OCI-LY1 (cell line): ENCODE data around the gene ZNF746.

Experiments used
- H2AFZ ChIP-seq: fragments of 200-600 bp; sonication (generic), shearing (Covaris generic); 2 replicates; pipeline ENCODE4 v1.6.0; 2014; ENCODE audit warnings: antibody characterized with exemption, mild to moderate bottlenecking, low read length
- H3F3A ChIP-seq: fragments of 200-600 bp; sonication (generic), shearing (Covaris generic); 2 replicates; pipeline ENCODE4 v1.6.0; 2014; ENCODE audit warnings: mild to moderate bottlenecking, antibody characterized with exemption, low read length, moderate library complexity; ENCODE audit not compliant: insufficient read depth
- H3K27ac ChIP-seq: fragments of 200-600 bp; sonication (generic); 2 replicates; pipeline ENCODE4 v1.5.1; 2014; ENCODE audit warnings: low read length, mixed run types, mild to moderate bottlenecking, low read depth; ENCODE audit not compliant: poor library complexity, severe bottlenecking
- H3K27me3 ChIP-seq: fragments of 200-600 bp; sonication (generic); 2 replicates; pipeline ENCODE4 v1.6.0; 2014; ENCODE audit warnings: antibody characterized with exemption, mild to moderate bottlenecking, low read length, moderate library complexity; ENCODE audit not compliant: insufficient read depth
- H3K36me3 ChIP-seq: fragments of 200-600 bp; sonication (generic); 2 replicates; pipeline ENCODE4 v1.6.1; 2014; ENCODE audit warnings: mild to moderate bottlenecking, antibody characterized with exemption, low read length, moderate library complexity, mixed read lengths; ENCODE audit not compliant: insufficient read depth
- H3K4me1 ChIP-seq: fragments of 200-600 bp; sonication (generic); 2 replicates; pipeline ENCODE4 v1.5.1; 2014; ENCODE audit warnings: mild to moderate bottlenecking, low read length, moderate library complexity; ENCODE audit not compliant: insufficient read depth, severe bottlenecking
- H3K4me2 ChIP-seq: fragments of 200-600 bp; sonication (generic), shearing (Covaris generic); 2 replicates; pipeline ENCODE4 v1.6.1; 2014; ENCODE audit warnings: low read length
- H3K4me3 ChIP-seq: fragments of 200-600 bp; sonication (generic); 2 replicates; pipeline ENCODE4 v1.5.1; 2014; ENCODE audit warnings: low read length, low read depth, mild to moderate bottlenecking, mixed read lengths; ENCODE audit not compliant: poor library complexity, severe bottlenecking
- H3K79me2 ChIP-seq: fragments of 200-600 bp; shearing (Covaris generic); 2 replicates; pipeline ENCODE4 v1.6.1; 2016; ENCODE audit warnings: mixed run types, low read length, mixed read lengths; ENCODE audit not compliant: insufficient read depth
- H3K9ac ChIP-seq: fragments of 200-600 bp; sonication (generic), shearing (Covaris generic); 2 replicates; pipeline ENCODE4 v1.6.1; 2014; ENCODE audit warnings: mild to moderate bottlenecking, low read length, mixed read lengths
- H3K9me2 ChIP-seq: fragments of 200-600 bp; sonication (generic), shearing (Covaris generic); 2 replicates; pipeline ENCODE4 v1.6.1; 2014; ENCODE audit warnings: low read depth, mild to moderate bottlenecking, low read length, mixed read lengths
- H3K9me3 ChIP-seq: fragments of 200-600 bp; shearing (Covaris generic); 2 replicates; pipeline ENCODE4 v1.6.1; 2014; ENCODE audit warnings: low read length, mixed read lengths
- H4K20me1 ChIP-seq: fragments of 200-600 bp; sonication (generic), shearing (Covaris generic); 2 replicates; pipeline ENCODE4 v1.6.0; 2016; ENCODE audit warnings: mild to moderate bottlenecking, low read length; ENCODE audit not compliant: insufficient read depth
- CTCF ChIP-seq: fragments of 200-600 bp; sonication (generic), shearing (Covaris generic); IDR thresholded peaks from 2 replicates; pipeline ENCODE4 v1.5.1; 2017; ENCODE audit warnings: mild to moderate bottlenecking, antibody characterized with exemption, low read length, moderate library complexity, mixed read lengths
- EZH2 ChIP-seq: fragments of 200-600 bp; sonication (generic), shearing (Covaris generic); IDR thresholded peaks from 2 replicates; pipeline ENCODE4 v1.8.0; 2017; ENCODE audit warnings: borderline replicate concordance, mixed run types, mild to moderate bottlenecking, antibody characterized with exemption, low read length, moderate library complexity, mixed read lengths

ZNF746 gene

GRCh38 chr7:149510248-149510647 is 12.6 kb upstream of the ZNF746 start:
- Histone ChIP-seq H2AFZ (no peak overlapping the region), H4K20me1 (no peaks in the 10 kb centered on the region)
- TF ChIP-seq CTCF (no peak), EZH2 (no peak)

DNA sequence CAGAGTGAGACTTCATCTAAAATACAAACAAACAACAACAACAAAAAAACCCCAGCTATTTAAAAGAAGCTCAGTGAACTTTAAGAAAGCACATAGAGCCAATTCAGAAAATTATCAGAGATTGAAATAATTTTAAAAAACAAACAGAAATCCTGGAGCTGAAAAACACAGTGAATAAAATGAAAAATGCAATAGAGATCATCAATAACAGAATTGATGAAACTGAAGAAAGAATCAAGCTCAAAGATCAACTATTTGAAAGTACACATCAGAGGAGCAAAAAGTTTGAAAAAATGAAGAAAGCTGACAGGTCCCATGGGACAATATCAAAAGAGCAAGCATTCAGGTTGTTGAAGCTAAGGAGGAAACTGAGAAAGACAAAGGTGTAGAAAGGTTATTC is 12.2 kb upstream of the ZNF746 start:
- Histone ChIP-seq H3K9me3 (peaks cover 22% of the 10 kb centered on the region), H3K9me2 (no peaks in the 10 kb centered on the region; the same call in 1 of the 2 replicates), H3F3A (no peaks in the 10 kb centered on the region), H3K27ac (no peak overlapping the region), H3K27me3 (no peaks in the 10 kb centered on the region; the same call in 1 of the 2 replicates), H4K20me1 (no peaks in the 10 kb centered on the region), H3K4me3 (no peak overlapping the region), H3K9ac (no peak overlapping the region), H3K4me2 (no peak overlapping the region), H2AFZ (no peak overlapping the region), H3K4me1 (no peaks in the 10 kb centered on the region), H3K36me3 (no peaks in the 10 kb centered on the region; the same call in 1 of the 2 replicates), H3K79me2 (no peaks in the 10 kb centered on the region)
- TF ChIP-seq CTCF (no peak), EZH2 (no peak)

More at GRCh38 chr7:149510248-149510647, 12.6 kb upstream of the ZNF746 start:
- peaks cover 18% of the 10 kb centered on the region for H3K9me3 ChIP-seq
- H3K27me3 ChIP-seq: no peaks in the 10 kb centered on the region; the same call in 1 of the 2 replicates
- H3K36me3 ChIP-seq: no peaks in the 10 kb centered on the region; the same call in 1 of the 2 replicates
- no peak overlapping the region for H3K4me2 ChIP-seq
- H3K4me3 ChIP-seq: no peak overlapping the region
- H3K79me2 ChIP-seq: no peaks in the 10 kb centered on the region
- H3F3A ChIP-seq: no peaks in the 10 kb centered on the region
- H3K9me2 ChIP-seq: no peaks in the 10 kb centered on the region; the same call in 1 of the 2 replicates
- no peak overlapping the region for H3K27ac ChIP-seq
- no peak overlapping the region for H3K9ac ChIP-seq
- H3K4me1 ChIP-seq: no peaks in the 10 kb centered on the region

GRCh38 chr7:149505551-149505950 is 7.9 kb upstream of the ZNF746 start:
- no peaks in the 10 kb centered on the region for H3K79me2 ChIP-seq
- H3K4me2 ChIP-seq: no peak overlapping the region
- no peak for TF ChIP-seq CTCF
- TF ChIP-seq EZH2: no peak
- H3K27me3 ChIP-seq: peaks cover 4% of the 10 kb centered on the region; the same call in 1 of the 2 replicates
- no peaks in the 10 kb centered on the region for H4K20me1 ChIP-seq
- H3K36me3 ChIP-seq: no peaks in the 10 kb centered on the region; the same call in 1 of the 2 replicates
- no peaks in the 10 kb centered on the region for H3K4me1 ChIP-seq
- peaks cover 26% of the 10 kb centered on the region for H3K9me3 ChIP-seq
- H3K4me3 ChIP-seq: no peak overlapping the region
- H3K27ac ChIP-seq: no peak overlapping the region
- H2AFZ ChIP-seq: no peak overlapping the region
- H3F3A ChIP-seq: no peaks in the 10 kb centered on the region
- H3K9ac ChIP-seq: no peak overlapping the region
- H3K9me2 ChIP-seq: no peaks in the 10 kb centered on the region; the same call in 1 of the 2 replicates
